GM19023 (cell line): Measurements from ENCODE around the gene SYNDIG1.

Source experiments
- ATAC-seq: cut with Tn5 transposase; IDR thresholded peaks from one replicate; pipeline ENCODE4 v1.9.1; 2021; ENCODE audit warnings: mild to moderate bottlenecking, moderate library complexity; ENCODE audit not compliant: unreplicated experiment

The SYNDIG1 gene

GRCh38 chr20:24653306-24653705 lies 183.9 kb downstream of the SYNDIG1 start:
- no peak for ATAC-seq

GRCh38 chr20:24654425-24654824 lies 185.0 kb downstream of the SYNDIG1 start:
- no peak for ATAC-seq

- ATAC-seq, result no peak
Observed at GRCh38 chr20:24656391-24656790, 187.0 kb downstream of the SYNDIG1 start.

GRCh38 chr20:24657196-24657595 lies 187.8 kb downstream of the SYNDIG1 start:
- ATAC-seq, result no peak

GRCh38 chr20:24657878-24658620 lies 188.6 kb downstream of the SYNDIG1 start:
- no peak for ATAC-seq

- ATAC-seq, result no peak
Observed at GRCh38 chr20:24658920-24659660, 189.7 kb downstream of the SYNDIG1 start.

GRCh38 chr20:24659835-24660234 lies 190.4 kb downstream of the SYNDIG1 start:
- no peak for ATAC-seq

GRCh38 chr20:24660651-24661050 lies 191.2 kb downstream of the SYNDIG1 start:
- ATAC-seq, result no peak

- ATAC-seq, result no peak
Observed at GRCh38 chr20:24661255-24661654, 191.8 kb downstream of the SYNDIG1 start.

GRCh38 chr20:24662322-24662721 lies 192.9 kb downstream of the SYNDIG1 start:
- no peak for ATAC-seq

GRCh38 chr20:24662752-24663365 lies 193.4 kb downstream of the SYNDIG1 start:
- no peak for ATAC-seq

- ATAC-seq, result no peak
Observed at GRCh38 chr20:24663496-24663895, 194.1 kb downstream of the SYNDIG1 start.

- no peak for ATAC-seq
Observed at GRCh38 chr20:24664266-24664986, 195.0 kb downstream of the SYNDIG1 start.

- ATAC-seq, result no peak
Observed at GRCh38 chr20:24665196-24665595, 195.8 kb downstream of the SYNDIG1 start.

- ATAC-seq, result no peak
Observed at GRCh38 chr20:24665741-24666191, 196.3 kb downstream of the SYNDIG1 start.

GRCh38 chr20:24667689-24668383 lies 198.4 kb downstream of the SYNDIG1 start:
- no peak for ATAC-seq

- no peak for ATAC-seq
Observed at GRCh38 chr20:24668384-24668702, 198.9 kb downstream of the SYNDIG1 start.

- ATAC-seq, result no peak
Observed at GRCh38 chr20:24668791-24669190, 199.4 kb downstream of the SYNDIG1 start.

- no peak for ATAC-seq
Observed at GRCh38 chr20:24669701-24670100, 200.3 kb downstream of the SYNDIG1 start.

- ATAC-seq, result no peak
Observed at GRCh38 chr20:24670341-24670872, 201.0 kb downstream of the SYNDIG1 start.
